Neural crest cell (in vitro differentiated cells): ENCODE data around the gene SLC22A13. TPM values are rescaled to one million over a fixed set of nuclear protein-coding genes. Genes with fewer than 3 reads are reported as not detected.

Experiments
- DNase-seq: peaks from one replicate; pipeline ENCODE4 v3.0.0; 2021; ENCODE audit warnings: low read depth, mixed read lengths, low spot score
- H3K27ac Mint-ChIP-seq: one replicate; pipeline ENCODE4 v1.8.0; 2021; ENCODE audit warnings: mild to moderate bottlenecking, mixed read lengths; ENCODE audit not compliant: unreplicated experiment
- H3K27me3 Mint-ChIP-seq: 2 replicates; pipeline ENCODE4 v1.8.0; 2021; ENCODE audit warnings: low read depth, mild to moderate bottlenecking, mixed read lengths
- H3K36me3 Mint-ChIP-seq: 2 replicates; pipeline ENCODE4 v1.8.0; 2021; ENCODE audit warnings: low read depth, mild to moderate bottlenecking, mixed read lengths
- H3K4me1 Mint-ChIP-seq: 2 replicates; pipeline ENCODE4 v1.8.0; 2021; ENCODE audit warnings: mixed read lengths
- H3K4me3 Mint-ChIP-seq: one replicate; pipeline ENCODE4 v1.8.0; 2021; ENCODE audit warnings: mild to moderate bottlenecking, mixed read lengths
- H3K9me3 Mint-ChIP-seq: 2 replicates; pipeline ENCODE4 v1.8.0; 2021; ENCODE audit warnings: mixed read lengths
- long read RNA-seq: library from polyadenylated mRNA; unstranded; transcript quantifications from one replicate; pipeline ENCODE4 v2.0.0, GENCODE V29; 2020
- total RNA-seq: library from RNA; stranded (reverse); gene quantifications from 2 replicates; pipeline ENCODE4 v1.2.1, GENCODE V29; 2021
- TF ChIP-seq, protein P1 (sequence below): fragments of 200-600 bp; sonication (generic); conservative IDR thresholded peaks from 2 replicates; pipeline ENCODE4 v1.5.0; 2021; ENCODE audit warnings: antibody characterized with exemption, mild to moderate bottlenecking

Gene SLC22A13, protein sequence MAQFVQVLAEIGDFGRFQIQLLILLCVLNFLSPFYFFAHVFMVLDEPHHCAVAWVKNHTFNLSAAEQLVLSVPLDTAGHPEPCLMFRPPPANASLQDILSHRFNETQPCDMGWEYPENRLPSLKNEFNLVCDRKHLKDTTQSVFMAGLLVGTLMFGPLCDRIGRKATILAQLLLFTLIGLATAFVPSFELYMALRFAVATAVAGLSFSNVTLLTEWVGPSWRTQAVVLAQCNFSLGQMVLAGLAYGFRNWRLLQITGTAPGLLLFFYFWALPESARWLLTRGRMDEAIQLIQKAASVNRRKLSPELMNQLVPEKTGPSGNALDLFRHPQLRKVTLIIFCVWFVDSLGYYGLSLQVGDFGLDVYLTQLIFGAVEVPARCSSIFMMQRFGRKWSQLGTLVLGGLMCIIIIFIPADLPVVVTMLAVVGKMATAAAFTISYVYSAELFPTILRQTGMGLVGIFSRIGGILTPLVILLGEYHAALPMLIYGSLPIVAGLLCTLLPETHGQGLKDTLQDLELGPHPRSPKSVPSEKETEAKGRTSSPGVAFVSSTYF
- 0.19 and 0.41 TPM in 2 replicates for total RNA-seq
- long read RNA-seq, result 0 reads

DNA sequence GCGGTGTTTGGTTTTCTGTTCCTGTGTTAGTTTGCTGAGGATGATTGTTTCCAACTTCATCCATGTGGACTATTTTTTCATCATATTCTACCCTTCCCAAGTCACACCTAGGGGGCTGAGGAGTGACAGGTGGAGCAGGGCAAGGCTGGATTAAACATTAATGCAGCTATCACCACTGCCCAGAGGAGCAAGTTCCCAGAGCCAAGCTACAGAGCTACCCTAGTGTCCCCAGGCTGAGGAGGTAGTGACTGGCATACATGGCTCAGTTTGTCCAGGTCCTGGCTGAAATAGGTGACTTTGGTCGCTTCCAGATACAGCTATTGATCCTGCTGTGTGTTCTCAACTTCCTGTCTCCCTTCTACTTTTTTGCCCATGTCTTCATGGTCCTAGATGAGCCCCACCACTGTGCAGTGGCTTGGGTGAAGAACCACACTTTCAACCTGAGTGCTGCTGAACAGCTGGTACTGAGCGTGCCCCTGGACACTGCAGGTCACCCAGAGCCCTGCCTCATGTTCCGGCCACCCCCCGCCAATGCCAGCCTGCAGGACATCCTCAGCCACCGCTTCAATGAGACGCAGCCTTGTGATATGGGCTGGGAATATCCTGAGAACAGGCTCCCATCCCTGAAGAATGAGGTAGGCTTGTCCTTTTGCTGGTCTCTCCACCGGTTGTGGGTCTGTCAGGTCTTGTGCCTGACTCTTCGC lies at the start of gene SLC22A13:
SLC22A13 (plus strand) TSS at position 209 of the 704 bp plus-strand sequence; CDS start at position 258, 49 bp downstream.
- Mint-ChIP-seq H3K27me3 (no peaks in the 10 kb centered on the region), H3K4me1 (no peaks in the 10 kb centered on the region), H3K9me3 (peaks cover 2% of the 10 kb centered on the region), H3K36me3 (peaks cover 3% of the 10 kb centered on the region), H3K4me3 (no peak within 1 kb of the TSS), H3K27ac (no peak within 1 kb of the TSS)
- no peak for DNase-seq
- TF ChIP-seq, protein P1, sequence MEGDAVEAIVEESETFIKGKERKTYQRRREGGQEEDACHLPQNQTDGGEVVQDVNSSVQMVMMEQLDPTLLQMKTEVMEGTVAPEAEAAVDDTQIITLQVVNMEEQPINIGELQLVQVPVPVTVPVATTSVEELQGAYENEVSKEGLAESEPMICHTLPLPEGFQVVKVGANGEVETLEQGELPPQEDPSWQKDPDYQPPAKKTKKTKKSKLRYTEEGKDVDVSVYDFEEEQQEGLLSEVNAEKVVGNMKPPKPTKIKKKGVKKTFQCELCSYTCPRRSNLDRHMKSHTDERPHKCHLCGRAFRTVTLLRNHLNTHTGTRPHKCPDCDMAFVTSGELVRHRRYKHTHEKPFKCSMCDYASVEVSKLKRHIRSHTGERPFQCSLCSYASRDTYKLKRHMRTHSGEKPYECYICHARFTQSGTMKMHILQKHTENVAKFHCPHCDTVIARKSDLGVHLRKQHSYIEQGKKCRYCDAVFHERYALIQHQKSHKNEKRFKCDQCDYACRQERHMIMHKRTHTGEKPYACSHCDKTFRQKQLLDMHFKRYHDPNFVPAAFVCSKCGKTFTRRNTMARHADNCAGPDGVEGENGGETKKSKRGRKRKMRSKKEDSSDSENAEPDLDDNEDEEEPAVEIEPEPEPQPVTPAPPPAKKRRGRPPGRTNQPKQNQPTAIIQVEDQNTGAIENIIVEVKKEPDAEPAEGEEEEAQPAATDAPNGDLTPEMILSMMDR, result no peak

DNA sequence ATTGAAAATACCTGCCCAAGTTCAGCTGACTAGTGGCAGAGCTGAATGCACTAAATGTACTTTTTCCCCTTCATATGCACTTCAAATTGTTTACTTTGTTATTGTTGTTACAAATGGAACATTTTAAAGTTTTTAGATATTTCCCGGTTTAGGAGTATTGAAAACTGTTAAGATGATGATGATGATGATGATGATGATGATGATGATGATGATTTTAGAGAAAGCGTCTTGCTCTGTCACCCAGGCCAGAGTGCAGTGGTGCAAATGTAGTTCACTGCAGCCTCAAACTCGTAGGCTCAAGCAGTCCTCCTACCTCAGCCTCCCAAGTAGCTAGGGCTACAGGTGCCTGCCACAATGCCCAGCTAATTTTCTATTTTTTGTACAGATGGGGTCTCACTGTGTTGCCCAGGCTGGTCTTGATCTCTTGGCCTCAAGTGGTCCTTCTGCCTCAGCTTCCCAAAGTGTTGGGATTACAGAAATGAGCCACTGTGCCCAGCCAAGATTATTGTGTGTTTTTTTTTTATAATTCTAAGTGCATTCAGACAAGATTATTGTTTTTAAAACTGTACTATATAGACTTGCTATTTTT lies 45.9 kb upstream of the SLC22A13 start:
- H3K27ac Mint-ChIP-seq, result no peak overlapping the region
- no peaks in the 10 kb centered on the region for H3K4me1 Mint-ChIP-seq
- TF ChIP-seq, protein P1, result no peak
- no peaks in the 10 kb centered on the region for H3K9me3 Mint-ChIP-seq
- H3K4me3 Mint-ChIP-seq, result no peak overlapping the region
- no peaks in the 10 kb centered on the region for H3K27me3 Mint-ChIP-seq
- DNase-seq, result no peak
- peaks cover 15% of the 10 kb centered on the region for H3K36me3 Mint-ChIP-seq

DNA sequence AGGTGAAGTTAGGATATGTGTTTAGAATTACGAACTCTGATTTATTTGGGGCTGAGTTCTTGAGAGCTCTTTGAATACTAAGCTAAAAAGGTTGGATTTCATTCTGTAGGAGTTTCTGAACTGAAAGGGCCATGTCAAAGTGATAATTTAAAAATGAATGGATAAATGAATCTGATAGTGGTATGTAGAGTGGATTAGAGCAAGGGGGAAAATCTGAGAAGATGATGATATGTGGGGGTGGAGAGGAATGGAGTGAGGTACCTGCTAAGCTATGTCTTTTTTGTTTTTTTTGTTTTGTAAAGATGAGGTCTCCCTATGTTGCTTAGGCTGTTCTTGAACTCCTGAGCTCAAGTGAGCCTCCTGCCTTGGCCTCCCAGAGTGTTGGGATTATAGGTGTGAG lies 44.6 kb upstream of the SLC22A13 start:
- Mint-ChIP-seq H3K9me3 (no peaks in the 10 kb centered on the region), H3K27ac (no peak overlapping the region), H3K27me3 (no peaks in the 10 kb centered on the region), H3K4me3 (no peak overlapping the region), H3K36me3 (peaks cover 15% of the 10 kb centered on the region), H3K4me1 (no peaks in the 10 kb centered on the region)
- TF ChIP-seq, protein P1, result no peak
- DNase-seq, result no peak

GRCh38 chr3:38222032-38222634 lies 43.5 kb upstream of the SLC22A13 start:
- peaks cover 14% of the 10 kb centered on the region for H3K36me3 Mint-ChIP-seq
- no peak overlapping the region for H3K4me3 Mint-ChIP-seq
- no peaks in the 10 kb centered on the region for H3K4me1 Mint-ChIP-seq
- H3K27me3 Mint-ChIP-seq, result no peaks in the 10 kb centered on the region
- H3K27ac Mint-ChIP-seq, result no peak overlapping the region
- TF ChIP-seq, protein P1, result no peak
- no peaks in the 10 kb centered on the region for H3K9me3 Mint-ChIP-seq
- no peak for DNase-seq

GRCh38 chr3:38224357-38224756 lies 41.3 kb upstream of the SLC22A13 start:
- DNase-seq, result no peak
- TF ChIP-seq, protein P1, result no peak
- Mint-ChIP-seq H3K4me3 (no peak overlapping the region), H3K27ac (no peak overlapping the region), H3K4me1 (no peaks in the 10 kb centered on the region), H3K27me3 (no peaks in the 10 kb centered on the region), H3K36me3 (peaks cover 15% of the 10 kb centered on the region), H3K9me3 (no peaks in the 10 kb centered on the region)
